NT2/D1 (cell line): ENCODE results near the gene TMEM214.

Experiments
- DNase-seq: peaks from one replicate; pipeline ENCODE4 v3.0.0-alpha.2; 2011; ENCODE audit warnings: low read depth, low spot score
- H3K27me3 ChIP-seq: 2 replicates; pipeline ENCODE4 v1.6.0; 2011; ENCODE audit warnings: mild to moderate bottlenecking; ENCODE audit not compliant: insufficient read length, insufficient read depth
- H3K36me3 ChIP-seq: 2 replicates; pipeline ENCODE4 v1.6.1; 2011; ENCODE audit warnings: mild to moderate bottlenecking, low read length, mixed read lengths; ENCODE audit not compliant: insufficient read depth, insufficient read length
- H3K4me1 ChIP-seq: 2 replicates; pipeline ENCODE4 v1.5.1; 2011; ENCODE audit not compliant: insufficient read depth, insufficient read length
- H3K4me3 ChIP-seq: 2 replicates; pipeline ENCODE4 v1.5.1; 2011; ENCODE audit warnings: low read depth; ENCODE audit not compliant: insufficient read length
- H3K9ac ChIP-seq: 2 replicates; pipeline ENCODE4 v1.6.0; 2011; ENCODE audit warnings: low read depth; ENCODE audit not compliant: insufficient read length
- H3K9me3 ChIP-seq: 2 replicates; pipeline ENCODE4 v1.5.1; 2011; ENCODE audit warnings: mild to moderate bottlenecking, low read length; ENCODE audit not compliant: insufficient read depth
- SUZ12 ChIP-seq: IDR thresholded peaks from 2 replicates; pipeline ENCODE4 v1.6.1; 2011; ENCODE audit not compliant: insufficient read length, insufficient read depth; ENCODE audit errors: extremely low read depth
- YY1 ChIP-seq: IDR thresholded peaks from 2 replicates; pipeline ENCODE4 v1.6.1; 2011; ENCODE audit not compliant: insufficient read length, insufficient read depth
- ZNF274 ChIP-seq: IDR thresholded peaks from 2 replicates; pipeline ENCODE4 v1.6.1; 2011; ENCODE audit warnings: mild to moderate bottlenecking, low read depth, low read length

The TMEM214 gene

GRCh38 chr2:27051902-27052645 lies 19.3 kb downstream of the TMEM214 start:
- Histone ChIP-seq H3K36me3 (peaks cover 44% of the 10 kb centered on the region), H3K4me1 (peaks cover 2% of the 10 kb centered on the region)
- no peak for DNase-seq

GRCh38 chr2:27053321-27053720 lies 20.6 kb downstream of the TMEM214 start:
- Histone ChIP-seq H3K9ac (no peak overlapping the region), H3K27me3 (no peaks in the 10 kb centered on the region), H3K4me1 (peaks cover 2% of the 10 kb centered on the region), H3K4me3 (no peak overlapping the region), H3K36me3 (peaks cover 55% of the 10 kb centered on the region), H3K9me3 (no peaks in the 10 kb centered on the region)
- TF ChIP-seq ZNF274 (no peak), YY1 (no peak), SUZ12 (no peak)
- DNase-seq: no peak

More at GRCh38 chr2:27051902-27052645, 19.3 kb downstream of the TMEM214 start:
- Histone ChIP-seq H3K27me3 (no peaks in the 10 kb centered on the region), H3K9me3 (no peaks in the 10 kb centered on the region), H3K9ac (peak overlapping the region; percentile 89), H3K4me3 (peak overlapping the region; percentile 85)
- no peak for TF ChIP-seq SUZ12
- no peak for TF ChIP-seq ZNF274
- TF ChIP-seq YY1: no peak

DNA sequence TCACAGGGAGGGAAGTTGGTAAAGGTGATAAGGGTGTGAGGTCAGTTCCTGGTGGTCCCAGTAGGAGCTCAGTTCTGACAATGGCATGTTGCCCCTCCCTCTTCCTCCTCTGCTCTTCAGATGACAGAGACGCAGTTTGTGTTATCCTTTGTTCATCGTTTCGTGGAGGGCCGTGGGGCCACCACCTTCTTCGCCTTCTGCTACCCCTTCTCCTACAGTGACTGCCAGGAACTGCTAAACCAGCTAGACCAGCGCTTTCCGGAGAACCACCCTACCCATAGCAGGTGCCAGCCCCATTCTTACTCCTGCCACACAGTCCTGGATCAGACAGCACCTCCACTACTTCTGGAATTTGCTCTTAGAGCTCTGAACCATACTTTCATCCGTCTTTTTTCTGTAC lies 21.0 kb downstream of the TMEM214 start:
- TF ChIP-seq YY1 (no peak), SUZ12 (no peak), ZNF274 (no peak)
- no peaks in the 10 kb centered on the region for H3K9me3 ChIP-seq
- H3K4me1 ChIP-seq: peaks cover 2% of the 10 kb centered on the region
- H3K4me3 ChIP-seq: no peak overlapping the region
- DNase-seq: no peak
- no peak overlapping the region for H3K9ac ChIP-seq
- peaks cover 59% of the 10 kb centered on the region for H3K36me3 ChIP-seq
- H3K27me3 ChIP-seq: no peaks in the 10 kb centered on the region

- Histone ChIP-seq H3K4me3 (no peak overlapping the region), H3K9me3 (no peaks in the 10 kb centered on the region), H3K9ac (no peak overlapping the region), H3K4me1 (no peaks in the 10 kb centered on the region), H3K36me3 (peaks cover 68% of the 10 kb centered on the region), H3K27me3 (no peaks in the 10 kb centered on the region)
- no peak for DNase-seq
- TF ChIP-seq SUZ12: no peak
- TF ChIP-seq ZNF274: no peak
- no peak for TF ChIP-seq YY1
These were observed 22.0 kb downstream of the TMEM214 start for GRCh38 chr2:27054721-27055120.

DNA sequence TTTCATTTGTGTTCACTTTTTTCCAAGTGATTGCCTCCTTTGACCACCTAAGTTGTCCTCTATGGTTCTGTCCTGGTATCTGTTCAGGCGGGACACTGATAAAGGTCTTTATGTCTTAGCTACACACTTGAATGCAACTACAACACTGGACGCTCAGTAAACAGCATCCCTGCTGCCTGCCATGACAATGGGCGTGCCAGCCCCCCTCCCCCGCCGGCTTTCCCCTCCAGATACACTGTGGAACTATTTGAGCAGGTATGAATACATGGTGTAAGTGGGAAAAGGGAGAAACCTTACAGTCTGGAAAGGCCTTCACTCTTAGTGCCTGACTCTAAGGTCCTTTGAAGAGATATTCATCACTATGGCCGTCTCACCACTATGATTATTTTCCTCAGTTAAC lies 24.4 kb downstream of the TMEM214 start:
- H3K36me3 ChIP-seq: peaks cover 77% of the 10 kb centered on the region
- TF ChIP-seq SUZ12: no peak
- TF ChIP-seq ZNF274: no peak
- no peak for TF ChIP-seq YY1
- H3K9me3 ChIP-seq: no peaks in the 10 kb centered on the region
- H3K4me3 ChIP-seq: no peak overlapping the region
- H3K9ac ChIP-seq: no peak overlapping the region
- no peaks in the 10 kb centered on the region for H3K27me3 ChIP-seq
- no peak for DNase-seq
- no peaks in the 10 kb centered on the region for H3K4me1 ChIP-seq

DNA sequence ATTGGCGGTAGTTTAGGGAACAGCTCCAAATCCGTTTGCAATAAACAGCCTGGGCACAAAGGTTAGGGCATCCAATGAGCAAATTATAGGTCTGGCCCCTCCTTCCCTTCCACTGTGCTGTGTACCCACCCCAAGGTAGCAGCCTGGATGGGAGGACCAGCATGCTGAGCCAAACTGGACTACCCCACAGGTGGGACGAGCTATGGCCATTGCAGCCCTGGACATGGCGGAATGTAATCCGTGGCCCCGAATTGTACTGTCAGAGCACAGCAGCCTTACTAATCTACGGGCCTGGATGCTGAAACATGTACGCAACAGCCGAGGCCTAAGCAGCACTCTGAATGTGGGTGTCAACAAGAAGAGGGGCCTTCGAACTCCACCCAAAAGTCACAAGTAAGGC lies 25.4 kb downstream of the TMEM214 start:
- DNase-seq: no peak
- peaks cover 77% of the 10 kb centered on the region for H3K36me3 ChIP-seq

DNA sequence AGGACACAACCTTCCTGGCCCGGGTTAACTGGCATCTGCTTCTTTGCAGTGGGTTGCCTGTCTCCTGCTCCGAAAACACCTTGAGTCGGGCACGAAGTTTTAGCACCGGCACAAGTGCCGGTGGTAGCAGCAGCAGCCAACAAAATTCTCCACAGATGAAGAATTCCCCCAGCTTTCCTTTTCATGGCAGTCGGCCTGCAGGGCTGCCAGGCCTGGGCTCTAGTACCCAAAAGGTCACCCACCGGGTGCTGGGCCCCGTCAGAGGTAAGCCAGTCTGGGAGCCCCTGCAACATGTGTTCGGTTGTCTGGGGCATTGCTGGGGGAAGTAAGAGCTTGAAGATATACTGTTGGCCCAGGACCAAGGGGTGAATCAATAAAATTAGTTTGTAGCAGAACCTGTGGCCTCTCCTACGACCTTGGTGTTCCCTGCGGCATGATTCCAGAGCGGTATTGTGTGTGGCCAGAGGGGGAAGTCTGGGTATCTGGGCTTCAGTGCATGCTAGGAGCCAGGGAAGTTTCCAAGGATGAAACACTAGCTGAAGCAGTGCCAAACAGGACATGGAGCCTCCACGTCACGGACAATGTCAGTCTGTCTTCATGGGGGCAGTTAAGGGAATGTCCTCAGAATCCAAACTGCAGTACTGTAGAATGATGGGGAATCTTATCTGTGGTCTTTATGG lies 26.5 kb downstream of the TMEM214 start:
- H3K27me3 ChIP-seq: no peaks in the 10 kb centered on the region
- no peaks in the 10 kb centered on the region for H3K9me3 ChIP-seq
- H3K4me3 ChIP-seq: no peak overlapping the region
- DNase-seq: no peak
- no peak overlapping the region for H3K9ac ChIP-seq
- peaks cover 69% of the 10 kb centered on the region for H3K36me3 ChIP-seq
- no peaks in the 10 kb centered on the region for H3K4me1 ChIP-seq
- TF ChIP-seq SUZ12 (no peak), ZNF274 (no peak), YY1 (no peak)

More for the DNA sequence above, 25.4 kb downstream of the TMEM214 start:
- Histone ChIP-seq H3K4me1 (no peaks in the 10 kb centered on the region), H3K4me3 (no peak overlapping the region), H3K9ac (no peak overlapping the region), H3K9me3 (no peaks in the 10 kb centered on the region), H3K27me3 (no peaks in the 10 kb centered on the region)
- TF ChIP-seq YY1: no peak
- TF ChIP-seq ZNF274: no peak

GRCh38 chr2:27060323-27060722 lies 27.6 kb downstream of the TMEM214 start:
- TF ChIP-seq ZNF274: no peak
- no peak for TF ChIP-seq SUZ12
- TF ChIP-seq YY1: no peak
- Histone ChIP-seq H3K4me1 (no peaks in the 10 kb centered on the region), H3K9ac (no peak overlapping the region), H3K36me3 (peaks cover 64% of the 10 kb centered on the region), H3K9me3 (no peaks in the 10 kb centered on the region), H3K27me3 (no peaks in the 10 kb centered on the region), H3K4me3 (no peak overlapping the region)
- no peak for DNase-seq
